ENCODE data around the gene IFI27L1.
"Not testable (repeated sequence)": the region's sequence is repeated elsewhere in the genome, so short reads cannot be mapped to it uniquely, and the experiment has no call there.

Gene IFI27L1

DNA sequence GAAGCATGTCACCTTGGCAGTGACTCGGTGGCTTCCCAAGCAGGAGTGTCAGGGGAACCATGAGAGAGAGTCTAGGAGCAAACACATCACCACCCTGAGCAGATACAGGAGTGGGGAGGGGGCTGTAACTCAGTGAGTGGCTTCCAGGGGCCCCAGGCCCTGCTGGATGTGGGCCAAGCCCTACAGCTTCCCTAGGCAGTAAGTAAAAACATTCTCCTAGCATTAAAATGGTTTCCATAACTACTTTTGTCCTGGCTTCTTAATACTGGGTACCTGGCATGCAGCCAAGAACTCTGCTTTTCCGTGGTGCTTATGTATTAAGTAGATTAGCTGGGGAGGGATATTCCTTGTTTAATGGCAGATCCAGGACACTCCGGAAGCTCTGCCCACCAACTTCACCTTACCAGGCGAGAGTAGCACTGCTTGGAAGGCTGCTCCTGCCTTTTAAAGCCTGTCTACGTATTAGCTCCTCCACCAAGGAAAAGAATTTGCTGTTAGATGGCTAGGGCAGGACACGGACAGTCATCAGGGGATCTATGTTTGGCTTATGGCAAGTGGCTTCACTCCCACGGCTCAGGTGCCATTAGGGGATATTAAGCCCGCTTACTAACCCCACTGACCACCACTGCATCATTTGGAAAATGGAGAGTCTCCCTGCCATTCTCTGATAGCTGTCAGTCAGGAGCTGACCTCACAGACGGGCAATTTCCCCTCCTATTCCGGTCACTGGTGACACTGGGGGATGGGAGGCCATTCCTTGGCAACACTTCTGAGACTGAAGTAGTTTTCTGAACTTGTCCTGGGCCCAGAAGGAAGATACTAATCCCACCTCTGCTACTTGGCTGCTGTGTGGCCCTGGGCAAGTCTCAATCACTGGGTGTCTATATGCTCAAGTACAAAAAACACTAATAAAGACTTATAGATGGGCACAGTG is 32.2 kb upstream of the IFI27L1 start:
- no peak for DNase-seq

DNA sequence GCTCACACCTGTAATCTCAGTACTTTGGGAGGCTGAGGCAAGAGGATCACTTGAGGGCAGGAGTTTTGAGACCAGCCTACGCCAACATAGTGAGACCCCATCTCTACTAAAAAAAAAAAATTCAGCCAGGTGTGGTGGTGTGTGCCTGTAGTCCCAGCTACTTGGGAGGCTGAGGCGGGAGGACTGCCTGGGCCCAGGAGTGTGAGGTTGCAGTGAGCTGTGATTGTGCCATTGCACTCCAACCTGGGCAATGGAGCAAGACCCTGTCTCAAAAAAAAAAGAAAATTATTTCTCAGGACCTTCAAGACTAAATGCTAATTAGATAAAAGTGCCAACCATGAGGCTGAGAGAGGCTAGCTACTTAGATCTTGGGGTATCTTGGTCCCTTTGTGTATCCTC is 31.5 kb upstream of the IFI27L1 start:
- DNase-seq = no peak

DNA sequence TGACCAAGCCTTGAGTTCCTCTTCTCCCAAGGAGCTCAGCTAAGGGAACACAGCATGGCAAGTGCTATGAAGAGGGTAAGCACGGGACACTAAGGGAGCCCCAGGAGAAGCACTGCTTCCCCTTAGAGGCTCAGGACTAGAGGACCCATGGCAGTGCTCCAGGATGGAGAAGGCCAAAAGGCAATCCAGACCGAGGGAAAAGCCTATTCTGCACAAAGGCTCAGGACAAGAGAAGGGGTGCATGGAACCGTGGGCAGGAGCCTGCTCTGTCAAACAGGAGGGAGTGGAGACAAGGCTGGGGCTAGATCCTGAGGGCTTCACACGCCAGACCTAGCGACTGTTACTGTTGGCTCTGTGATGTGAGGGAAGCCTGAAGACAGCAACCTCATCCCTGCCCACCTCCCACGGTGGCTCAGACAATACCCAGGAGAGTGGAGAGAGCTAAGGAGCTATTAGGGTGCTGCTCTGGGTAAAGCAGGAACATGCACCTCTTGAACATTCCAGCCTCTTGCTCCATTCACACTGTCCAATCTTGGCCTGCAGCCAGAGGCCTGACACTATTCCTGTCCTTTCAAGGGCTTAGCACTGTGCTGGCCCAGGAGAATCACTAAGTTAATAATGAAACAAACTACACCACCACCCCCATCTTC is 30.8 kb upstream of the IFI27L1 start:
- no peak for DNase-seq

DNA sequence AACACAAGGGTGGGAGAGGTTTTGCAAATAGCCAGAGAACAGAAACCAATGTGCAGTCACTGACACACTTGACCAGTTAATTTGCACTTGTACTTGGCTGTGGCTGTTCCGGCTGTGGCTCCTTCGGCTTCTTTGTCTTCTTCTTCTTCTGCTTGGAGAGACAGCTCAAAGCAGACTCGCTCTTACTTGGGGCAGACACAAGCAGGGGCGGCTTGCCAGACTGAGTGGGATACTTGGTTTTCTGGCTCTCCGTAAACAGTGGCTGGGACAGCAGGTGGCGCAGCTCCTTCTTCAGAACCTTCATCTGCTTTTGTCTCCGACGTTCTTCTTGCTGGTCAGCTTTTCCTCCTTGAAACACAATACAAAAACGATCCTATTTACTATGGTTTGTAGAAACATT is 30.0 kb upstream of the IFI27L1 start:
- no peak for DNase-seq

DNA sequence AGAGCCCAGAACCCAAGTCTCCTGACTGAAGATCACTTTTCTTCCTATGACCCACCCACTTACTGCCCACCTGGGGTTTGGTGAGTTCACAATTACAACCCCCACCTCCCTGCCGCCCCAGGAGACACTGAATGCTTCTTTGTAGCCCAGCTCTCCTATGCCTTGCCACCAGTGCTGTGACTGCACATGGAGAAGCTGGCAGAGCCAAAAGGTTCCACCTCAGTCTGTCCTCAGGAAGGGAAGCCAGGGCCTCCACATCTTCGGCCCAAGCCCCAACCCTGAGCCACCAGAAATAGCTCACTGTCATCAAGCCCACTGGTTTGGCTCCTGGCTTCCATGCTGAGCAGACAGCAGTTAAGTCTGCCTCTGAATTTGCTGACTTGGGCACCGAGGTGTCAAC is 29.3 kb upstream of the IFI27L1 start:
- DNase-seq = no peak

DNA sequence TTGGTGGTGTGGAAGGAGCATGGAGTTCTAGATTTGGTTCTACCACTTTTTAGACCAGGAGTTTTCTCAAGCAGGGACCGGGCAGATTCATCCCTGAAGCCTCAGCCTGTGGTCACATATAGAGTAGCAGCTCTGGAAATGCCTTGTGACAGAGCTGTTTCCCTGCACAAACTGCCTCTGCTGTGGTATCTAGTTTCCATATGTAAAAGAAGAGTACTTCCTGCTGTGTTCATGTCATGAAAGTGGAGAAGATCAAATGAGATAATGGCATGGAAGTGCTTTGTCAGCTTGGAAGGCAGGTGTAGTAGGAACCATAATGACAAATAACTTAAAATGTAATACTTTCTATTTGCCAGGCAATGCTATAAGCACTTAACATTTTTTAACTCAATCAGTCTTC is 28.9 kb upstream of the IFI27L1 start:
- no peak for DNase-seq

DNA sequence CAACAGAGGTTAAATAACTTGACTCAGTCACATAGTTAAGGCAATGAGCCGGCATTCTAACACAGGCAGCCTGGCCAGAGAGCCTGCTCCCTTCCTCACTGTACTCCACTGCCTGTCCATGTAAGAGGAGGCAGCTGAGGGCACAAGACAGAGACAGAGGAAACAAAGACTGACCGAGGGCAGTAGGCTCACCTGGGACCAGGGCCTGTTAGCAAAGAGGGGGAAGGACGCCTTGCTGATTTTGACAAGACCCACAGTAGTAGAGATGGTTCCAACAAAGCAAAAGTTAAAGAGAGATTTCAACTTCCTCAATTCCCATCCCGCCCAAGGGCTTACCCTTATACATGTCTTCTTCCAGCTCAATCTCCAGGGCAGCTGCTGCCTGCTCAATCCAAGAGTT is 28.4 kb upstream of the IFI27L1 start:
- DNase-seq = no peak

DNA sequence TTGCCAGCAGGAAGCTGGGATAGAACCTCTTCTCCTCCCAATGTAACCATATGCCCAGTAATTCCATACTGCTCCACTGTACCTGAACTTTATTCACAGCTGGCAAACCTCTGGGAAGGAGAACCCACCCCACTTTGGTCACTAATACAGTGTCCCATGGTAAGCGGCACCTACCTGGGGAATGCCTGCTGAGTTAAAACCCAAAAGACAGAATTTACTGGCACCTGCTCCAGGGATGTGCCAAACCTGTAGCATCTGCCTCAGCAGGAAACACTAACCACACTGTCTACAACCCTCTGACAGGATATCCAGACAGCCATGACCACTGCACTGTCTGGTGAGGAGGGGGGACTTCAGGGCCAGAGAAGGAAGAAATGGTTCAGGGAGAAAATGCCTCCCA is 26.7 kb upstream of the IFI27L1 start:
- no peak for DNase-seq

DNA sequence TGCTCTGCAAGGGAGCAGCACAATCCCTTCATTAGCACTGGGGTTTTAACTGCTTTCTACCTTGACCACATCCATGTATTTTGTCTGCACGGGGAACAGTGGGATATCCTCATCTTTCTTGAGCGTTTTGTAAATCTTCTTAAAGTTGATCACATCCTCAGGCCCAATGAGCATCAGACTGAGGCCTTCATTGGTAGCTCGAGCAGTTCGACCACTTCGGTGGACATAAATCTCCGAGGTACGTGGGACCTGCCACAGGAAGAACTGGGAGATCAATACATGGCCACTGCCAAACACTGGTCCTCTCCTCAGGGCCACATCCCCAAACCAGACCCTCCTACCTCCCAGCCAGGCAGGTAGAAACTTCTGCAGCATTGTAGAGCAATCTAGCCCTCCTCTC is 26.2 kb upstream of the IFI27L1 start:
- DNase-seq = no peak

DNA sequence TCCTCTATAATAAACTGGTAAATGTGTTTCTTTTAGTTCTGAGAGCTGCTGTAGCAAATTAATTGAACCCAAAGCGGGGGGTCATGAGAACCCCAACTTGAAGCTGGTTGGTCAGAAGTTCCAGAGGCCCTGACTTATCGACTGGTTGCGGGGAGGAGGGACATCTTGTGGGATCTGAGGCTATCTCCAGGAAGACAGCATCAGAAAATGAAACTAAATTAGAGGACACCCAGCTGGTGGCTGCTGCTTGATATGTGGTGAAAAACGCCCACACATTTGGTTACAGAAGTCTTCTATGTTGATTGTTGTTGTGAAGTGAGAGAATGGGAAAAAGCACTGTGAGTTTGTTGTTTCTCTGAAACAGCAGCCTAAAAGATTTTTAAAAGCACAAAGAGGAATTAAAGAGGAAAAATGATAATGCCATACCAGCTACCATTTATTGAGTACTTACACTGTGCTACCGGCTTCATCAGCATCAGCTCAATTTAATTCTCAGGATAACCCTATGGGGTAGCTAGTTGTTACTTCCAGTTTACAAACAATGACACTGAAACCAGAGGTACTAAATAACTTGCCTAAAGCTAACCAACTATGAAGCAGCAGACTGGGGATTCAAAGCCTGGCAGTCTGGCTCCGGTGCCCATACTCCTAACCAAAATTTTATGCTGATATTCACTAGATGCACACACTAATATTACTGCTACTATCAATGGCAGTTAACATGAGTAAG is 24.4 kb upstream of the IFI27L1 start:
- DNase-seq = no peak

DNA sequence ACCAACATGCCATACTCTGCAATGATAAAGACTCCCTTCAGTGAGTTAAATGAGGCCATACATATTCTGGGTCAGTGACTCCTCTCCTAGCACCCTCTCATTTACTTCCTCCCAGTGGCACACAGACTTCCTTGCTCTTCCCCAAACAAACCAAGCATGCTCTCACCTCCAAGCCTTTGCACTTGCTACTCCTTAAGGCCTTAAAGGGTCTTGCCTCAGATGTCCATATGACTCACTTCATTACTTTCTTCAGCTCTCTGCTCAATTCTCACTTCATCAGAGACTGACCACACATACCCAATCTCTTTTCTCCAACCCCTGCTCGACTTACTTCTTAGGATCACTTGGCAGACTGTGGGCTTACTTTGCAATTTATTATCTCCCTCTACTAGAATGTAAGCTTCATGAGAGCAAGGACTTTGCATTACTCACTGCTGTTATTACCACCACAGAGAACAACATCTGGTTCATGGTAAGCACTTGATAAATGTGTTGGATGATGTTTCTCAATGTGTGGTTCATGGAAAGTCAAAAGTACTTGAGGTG is 22.9 kb upstream of the IFI27L1 start:
- no peak for DNase-seq

DNA sequence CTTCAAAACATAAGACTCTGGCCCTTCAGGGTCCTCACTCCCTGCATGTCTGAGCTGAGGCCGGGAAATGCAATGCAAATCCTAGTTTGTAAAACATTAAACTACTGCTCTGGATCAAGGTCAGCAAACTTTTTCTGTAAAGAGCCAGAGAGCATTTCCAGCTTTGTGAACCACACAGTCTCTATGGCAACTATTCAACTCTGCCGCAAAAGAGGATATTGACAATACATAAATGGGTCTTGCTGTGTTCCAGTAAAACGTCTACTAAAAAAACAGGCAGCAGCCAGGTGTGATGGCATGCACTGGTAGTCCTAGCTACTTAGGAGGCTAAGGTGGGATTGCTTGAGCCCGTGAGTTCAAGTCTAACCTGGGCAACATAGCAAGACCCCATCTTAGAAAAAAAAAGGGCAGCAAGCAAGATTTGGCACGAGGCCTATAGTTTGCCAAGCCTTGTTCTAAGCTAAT is 22.4 kb upstream of the IFI27L1 start:
- DNase-seq = no peak

DNA sequence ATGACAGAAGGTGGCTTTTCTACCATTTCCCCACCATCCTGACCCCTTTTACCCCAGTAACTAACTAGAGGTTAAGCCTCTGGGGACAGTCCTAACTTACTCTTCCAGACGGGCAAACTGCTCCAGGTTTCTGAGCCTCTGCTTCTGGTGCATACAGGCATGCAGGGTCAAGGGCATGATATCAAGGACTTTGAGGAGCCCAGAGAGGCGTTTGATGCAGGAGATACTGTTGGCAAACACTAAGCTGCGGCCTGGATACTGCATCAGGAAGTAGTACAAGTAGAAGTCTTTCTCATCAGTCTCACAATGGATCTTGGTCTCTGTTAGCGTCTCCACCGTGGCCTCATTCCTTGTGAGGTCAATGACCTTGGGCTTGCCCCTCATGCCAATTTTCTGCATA is 21.1 kb upstream of the IFI27L1 start:
- DNase-seq = no peak

DNA sequence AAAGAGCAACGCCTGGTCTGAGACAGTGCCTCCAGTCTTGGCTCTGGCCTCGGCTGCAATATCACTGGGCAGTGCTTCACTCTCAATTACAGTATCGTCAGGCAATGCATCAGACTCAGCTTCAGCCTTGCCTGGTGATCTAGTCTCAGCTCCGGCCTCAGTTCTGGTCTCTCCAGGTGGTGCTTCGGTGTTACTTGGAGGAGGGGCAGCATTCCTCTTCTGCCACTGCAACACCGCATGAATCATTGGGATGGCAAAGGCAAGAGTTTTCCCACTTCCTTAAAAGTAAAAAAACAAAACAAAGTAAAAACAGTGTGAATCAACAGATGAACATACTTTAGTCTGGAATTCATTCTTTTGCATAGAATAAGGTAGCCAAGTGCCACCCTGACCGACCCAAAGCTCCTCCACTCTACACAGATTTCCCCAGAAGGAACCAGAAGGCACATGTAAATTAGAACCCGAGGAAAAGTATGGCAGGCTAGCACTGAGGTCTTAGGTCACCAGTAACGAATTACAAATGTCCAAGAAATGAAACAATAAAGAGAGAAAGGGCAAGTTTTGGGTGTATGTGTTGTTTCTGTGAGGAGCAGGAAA is 18.7 kb upstream of the IFI27L1 start:
- no peak for DNase-seq

DNA sequence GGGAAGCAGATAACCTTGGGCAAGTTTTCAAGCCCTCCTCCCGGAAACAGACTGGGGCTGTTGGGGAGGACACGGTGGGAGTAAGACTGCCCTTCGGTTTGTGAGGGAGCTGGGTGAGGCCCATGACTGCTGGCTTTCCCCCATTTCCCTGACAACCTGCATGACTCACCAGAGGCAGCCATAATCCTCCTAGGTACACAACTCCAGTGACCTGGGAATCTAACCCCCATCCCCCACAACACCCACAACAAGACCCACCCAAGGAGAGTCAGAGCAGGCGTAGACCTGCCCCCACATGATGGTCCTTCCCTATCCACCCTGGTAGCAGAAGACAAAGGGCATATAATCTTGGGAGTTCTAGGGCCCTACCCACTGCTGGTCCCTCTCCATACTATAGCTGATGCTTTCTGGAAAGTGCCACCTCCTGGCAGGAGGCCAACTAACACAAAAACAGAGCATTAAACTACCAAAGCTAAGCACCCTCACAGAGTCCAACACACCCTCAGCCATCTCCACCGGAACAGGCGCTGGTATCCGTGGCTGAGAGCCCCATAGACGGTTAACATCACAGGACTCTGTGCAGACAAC is 14.9 kb upstream of the IFI27L1 start:
- peak; percentile 3 for DNase-seq

DNA sequence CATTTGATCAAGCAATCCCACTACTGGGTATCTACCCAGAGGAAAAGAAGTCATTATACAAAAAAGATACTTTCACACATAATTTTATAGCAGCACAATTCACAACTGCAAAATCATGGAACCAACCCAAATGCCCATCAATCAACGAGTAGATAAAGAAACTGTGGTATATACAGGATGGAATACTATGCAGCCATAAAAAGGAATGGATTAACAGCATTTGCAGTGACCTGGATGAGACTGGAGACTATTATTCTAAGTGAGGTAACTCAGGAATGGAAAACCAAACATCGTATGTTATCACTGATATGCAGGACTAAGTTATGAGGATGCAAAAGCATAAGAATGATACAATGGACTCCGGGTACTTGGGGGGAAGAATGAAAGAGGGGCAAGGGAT is 9.0 kb upstream of the IFI27L1 start:
- DNase-seq = not testable (repeated sequence)

DNA sequence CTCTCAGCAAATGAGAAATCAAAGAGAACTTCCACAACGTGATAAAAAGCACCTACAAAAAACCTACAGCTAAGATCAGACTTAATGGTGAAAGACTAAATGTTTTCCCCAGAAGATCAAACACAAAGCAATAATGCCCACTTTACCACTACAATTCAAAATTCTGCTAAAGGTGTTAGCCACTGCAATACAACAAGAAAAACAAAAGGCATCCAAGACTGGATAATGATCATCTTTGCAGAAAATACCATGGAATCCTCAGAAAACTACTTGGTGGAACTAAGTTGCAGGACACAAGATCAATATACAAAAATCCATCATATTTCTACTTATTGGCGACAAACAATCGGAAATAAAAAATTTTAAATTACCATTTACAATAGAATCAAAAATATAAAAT is 6.6 kb upstream of the IFI27L1 start:
- no peak for DNase-seq

DNA sequence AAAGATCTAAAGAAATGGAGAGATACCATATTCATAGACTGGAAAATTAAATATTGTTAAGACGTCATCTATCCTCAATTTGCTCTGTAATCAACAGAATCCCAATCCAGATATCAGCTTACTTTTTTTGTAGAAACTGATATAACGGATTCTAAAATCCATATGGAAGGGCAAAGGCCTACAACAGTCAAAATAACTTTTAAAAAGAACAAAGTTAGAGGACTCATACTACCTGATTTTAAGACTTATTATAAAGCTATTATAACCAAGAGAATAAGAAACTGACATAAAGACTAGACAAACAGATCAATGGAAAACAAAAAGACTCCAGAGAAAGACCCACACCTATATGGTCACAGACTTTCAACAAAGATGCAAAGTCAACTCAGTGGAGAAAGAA is 6.1 kb upstream of the IFI27L1 start:
- no peak for DNase-seq

DNA sequence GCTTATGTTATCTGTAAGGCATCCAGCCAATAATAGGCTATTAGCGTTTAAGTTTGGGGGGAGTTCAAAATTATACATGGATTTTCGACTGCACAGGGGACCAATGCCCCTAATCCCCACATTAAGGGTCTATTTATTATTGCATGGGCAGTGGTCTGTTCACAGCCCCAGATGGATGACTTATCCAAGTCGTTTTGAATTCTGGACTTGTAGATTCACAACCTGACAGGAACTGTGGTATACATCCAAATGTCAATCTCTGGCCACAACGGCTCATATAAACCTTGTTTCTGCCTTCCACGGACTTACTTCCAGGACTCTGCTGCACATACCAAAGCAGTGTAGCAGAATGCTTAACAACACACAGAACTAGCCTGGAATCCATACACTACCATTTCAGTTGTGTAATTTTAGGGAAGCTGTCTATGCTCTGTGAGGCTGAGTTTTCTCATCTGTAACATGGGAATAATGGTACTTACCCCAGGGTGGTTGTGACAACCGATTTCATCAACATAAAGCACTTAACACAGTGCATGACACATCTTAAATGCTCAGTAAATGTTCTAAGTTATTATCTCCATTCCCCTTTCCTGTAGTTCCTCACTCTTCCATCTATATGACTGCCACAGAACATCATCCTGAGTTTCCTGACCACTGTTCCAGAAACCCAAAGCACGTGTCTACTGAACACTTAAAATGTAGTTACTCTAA is 3.8 kb upstream of the IFI27L1 start:
- no peak for DNase-seq

DNA sequence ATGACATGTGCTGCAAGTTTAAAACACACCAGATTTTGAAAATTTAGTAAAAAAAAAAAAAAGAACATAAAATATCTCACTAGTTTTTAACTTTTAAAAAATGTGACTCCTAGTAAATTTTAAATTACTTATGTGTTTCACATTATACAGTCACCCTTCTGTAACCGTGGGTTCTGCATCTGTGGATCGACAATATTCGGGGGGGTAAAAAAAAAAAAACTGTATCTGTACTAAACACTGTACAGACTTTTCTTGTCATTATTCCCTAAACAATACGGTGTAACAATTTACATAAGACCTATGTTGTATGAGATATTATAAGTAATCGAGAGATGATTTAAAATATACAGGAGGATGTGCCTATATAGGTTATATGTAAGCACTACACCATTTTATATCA is 3.3 kb upstream of the IFI27L1 start:
- no peak for DNase-seq

DNA sequence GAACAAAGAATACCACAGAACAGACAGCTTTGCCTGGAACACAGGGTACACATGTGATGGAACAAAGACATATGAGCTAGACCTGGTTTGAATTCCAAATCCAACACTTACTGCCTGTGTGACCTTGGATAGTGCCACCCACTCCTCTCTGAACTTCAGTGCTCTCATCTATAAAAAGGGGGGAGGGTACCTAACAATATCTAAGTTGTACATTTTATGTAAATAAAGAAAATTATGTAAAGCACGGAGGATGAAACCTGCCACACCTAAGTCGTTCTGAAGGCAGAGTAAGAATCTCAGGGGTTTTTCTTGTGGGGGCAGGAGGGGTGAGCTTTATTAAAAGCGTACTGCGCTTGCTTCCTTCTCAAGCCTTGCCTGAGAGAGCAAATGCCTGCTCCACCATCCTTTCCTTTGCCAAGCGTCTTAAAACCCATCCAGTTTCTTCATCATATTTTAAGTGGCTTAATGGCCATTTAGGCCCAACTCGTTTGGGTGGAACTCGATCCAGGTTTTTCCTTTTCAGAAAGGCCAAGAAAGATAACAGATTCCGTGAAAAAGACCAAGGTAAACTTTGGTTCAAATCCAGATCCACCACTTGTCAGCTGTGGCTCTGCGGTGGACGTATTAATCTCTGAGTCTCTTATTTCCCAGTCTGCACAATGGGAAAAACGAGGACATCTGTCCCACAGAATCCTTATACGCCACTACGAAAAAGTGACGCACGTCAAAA is 1.1 kb upstream of the IFI27L1 start:
- DNase-seq = peak; percentile 3

Data from NCI-H2029 (cell line).